Measurements from ENCODE around the gene HSP90AB1.

GRCh38 chr6:44225579-44226325 is 21.1 kb upstream of the HSP90AB1 start:
- TF ChIP-seq EZH2 (IDR thresholded peaks at IDR 0.05; ENCODE audit: low read length, unreplicated experiment) (no peak), CTCF (conservative IDR thresholded peaks at IDR 0.05; ENCODE audit: low read depth, low read length) (no peak)

Measured in PC-3 (cell line).